ENCODE data around the gene FILIP1L.

FILIP1L gene

GRCh38 chr3:99799422-99799821, 314.9 kb downstream of the FILIP1L start:
- TF ChIP-seq, protein P1, sequence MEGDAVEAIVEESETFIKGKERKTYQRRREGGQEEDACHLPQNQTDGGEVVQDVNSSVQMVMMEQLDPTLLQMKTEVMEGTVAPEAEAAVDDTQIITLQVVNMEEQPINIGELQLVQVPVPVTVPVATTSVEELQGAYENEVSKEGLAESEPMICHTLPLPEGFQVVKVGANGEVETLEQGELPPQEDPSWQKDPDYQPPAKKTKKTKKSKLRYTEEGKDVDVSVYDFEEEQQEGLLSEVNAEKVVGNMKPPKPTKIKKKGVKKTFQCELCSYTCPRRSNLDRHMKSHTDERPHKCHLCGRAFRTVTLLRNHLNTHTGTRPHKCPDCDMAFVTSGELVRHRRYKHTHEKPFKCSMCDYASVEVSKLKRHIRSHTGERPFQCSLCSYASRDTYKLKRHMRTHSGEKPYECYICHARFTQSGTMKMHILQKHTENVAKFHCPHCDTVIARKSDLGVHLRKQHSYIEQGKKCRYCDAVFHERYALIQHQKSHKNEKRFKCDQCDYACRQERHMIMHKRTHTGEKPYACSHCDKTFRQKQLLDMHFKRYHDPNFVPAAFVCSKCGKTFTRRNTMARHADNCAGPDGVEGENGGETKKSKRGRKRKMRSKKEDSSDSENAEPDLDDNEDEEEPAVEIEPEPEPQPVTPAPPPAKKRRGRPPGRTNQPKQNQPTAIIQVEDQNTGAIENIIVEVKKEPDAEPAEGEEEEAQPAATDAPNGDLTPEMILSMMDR (IDR thresholded peaks at IDR 0.05; ENCODE audit: low read depth, low read length): no peak
- Histone ChIP-seq H3K27me3 (no peaks in the 10 kb centered on the region), H3K9me3 (no peaks in the 10 kb centered on the region), H3K36me3 (no peaks in the 10 kb centered on the region), H3K4me1 (no peaks in the 10 kb centered on the region), H3K4me3 (ENCODE audit: low read depth, low read length) (no peak overlapping the region)
- no peak for DNase-seq

- H3K27me3 ChIP-seq: no peaks in the 10 kb centered on the region
- TF ChIP-seq, protein P1 (IDR thresholded peaks at IDR 0.05; ENCODE audit: low read depth, low read length): no peak
- no peak overlapping the region for H3K4me3 ChIP-seq (ENCODE audit: low read depth, low read length)
- DNase-seq: no peak
- H3K4me1 ChIP-seq: no peaks in the 10 kb centered on the region
- no peaks in the 10 kb centered on the region for H3K9me3 ChIP-seq
- H3K36me3 ChIP-seq: no peaks in the 10 kb centered on the region
Measured at GRCh38 chr3:99795573-99795972, 318.7 kb downstream of the FILIP1L start.

GRCh38 chr3:99794485-99794884, 319.8 kb downstream of the FILIP1L start:
- Histone ChIP-seq H3K4me1 (peaks cover 3% of the 10 kb centered on the region; the same call in 1 of the 2 replicates), H3K4me3 (ENCODE audit: low read depth, low read length) (no peak overlapping the region), H3K27me3 (no peaks in the 10 kb centered on the region), H3K9me3 (no peaks in the 10 kb centered on the region), H3K36me3 (no peaks in the 10 kb centered on the region)
- TF ChIP-seq, protein P1 (IDR thresholded peaks at IDR 0.05; ENCODE audit: low read depth, low read length): no peak
- no peak for DNase-seq

- TF ChIP-seq, protein P1 (IDR thresholded peaks at IDR 0.05; ENCODE audit: low read depth, low read length): peak; percentile 82
- DNase-seq: peak; percentile 53
Measured at GRCh38 chr3:99789011-99789721, 325.1 kb downstream of the FILIP1L start.

More at GRCh38 chr3:99789011-99789721, 325.1 kb downstream of the FILIP1L start:
- Histone ChIP-seq H3K4me1 (peaks cover 3% of the 10 kb centered on the region; the same call in 1 of the 2 replicates), H3K27me3 (peaks cover 4% of the 10 kb centered on the region; the same call in 1 of the 2 replicates), H3K4me3 (ENCODE audit: low read depth, low read length) (no peak overlapping the region), H3K9me3 (no peaks in the 10 kb centered on the region), H3K36me3 (no peaks in the 10 kb centered on the region)

All from BE2C (cell line).